T-helper 2 cell treated with Interferon-gamma antibody and Interleukin-4, amounts not matched to agents 5 μg/mL and 100 μg/mL, for 36 hours (primary cell): ENCODE data around the gene COX7A1.
"Not testable (repeated sequence)": the region's sequence is repeated elsewhere in the genome, so short reads cannot be mapped to it uniquely, and the experiment has no call there.

Source experiments
- DNase-seq: peaks from one replicate; pipeline ENCODE4 v3.0.0; 2021; ENCODE audit warnings: low spot score
- H3K27ac Mint-ChIP-seq: one replicate; pipeline ENCODE4 v1.8.0; 2021; ENCODE audit warnings: mild to moderate bottlenecking, mixed read lengths
- H3K27me3 Mint-ChIP-seq: one replicate; pipeline ENCODE4 v1.8.0; 2021; ENCODE audit warnings: low read depth, mixed read lengths
- H3K36me3 Mint-ChIP-seq: one replicate; pipeline ENCODE4 v1.8.0; 2021; ENCODE audit warnings: low read depth, mixed read lengths
- H3K4me1 Mint-ChIP-seq: one replicate; pipeline ENCODE4 v1.8.0; 2021; ENCODE audit warnings: low read depth, mixed read lengths
- H3K4me3 Mint-ChIP-seq: one replicate; pipeline ENCODE4 v1.8.0; 2022; ENCODE audit warnings: mild to moderate bottlenecking, moderate library complexity, mixed read lengths
- H3K9me3 Mint-ChIP-seq: one replicate; pipeline ENCODE4 v1.8.0; 2021; ENCODE audit warnings: mixed read lengths

COX7A1 gene

DNA sequence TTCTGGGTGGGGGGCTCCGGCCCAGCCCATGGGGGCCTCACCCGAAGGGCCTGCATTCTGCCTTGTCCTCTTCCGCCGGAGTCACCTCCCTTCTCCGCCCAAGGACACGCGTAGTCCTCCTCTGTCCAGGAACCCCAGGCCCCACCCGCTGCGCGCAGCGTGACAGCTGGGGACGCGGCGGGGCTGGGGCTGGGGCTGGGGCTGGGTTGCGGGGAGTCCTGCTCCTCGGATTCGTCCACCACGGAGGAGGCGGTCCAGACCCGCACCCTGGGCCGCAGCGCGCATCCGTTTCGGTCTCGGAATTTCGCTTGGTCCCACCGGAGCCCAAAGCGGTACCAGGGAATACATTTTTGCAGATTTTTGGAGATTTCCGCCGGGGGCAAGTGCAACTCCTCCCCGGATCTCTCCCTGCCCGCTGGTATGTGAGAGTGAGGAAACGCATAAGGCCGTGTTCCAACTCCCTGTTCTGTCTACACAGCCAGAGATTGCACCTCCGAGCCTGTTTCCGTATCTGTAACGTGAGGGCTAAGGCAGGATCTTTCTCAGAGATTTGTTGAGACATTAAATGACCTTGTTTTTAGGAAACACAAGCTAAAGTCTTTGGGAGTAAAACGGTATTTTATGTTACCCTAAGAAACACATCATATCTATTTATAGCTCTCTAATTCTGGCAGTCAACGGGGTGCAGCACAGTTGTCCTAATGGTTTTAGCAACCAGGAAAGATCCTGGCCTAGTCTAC lies at the start of gene COX7A1:
COX7A1 (minus strand) TSS at position 96 of the 740 bp plus-strand sequence; CDS start at position 56, 40 bp downstream.
- Mint-ChIP-seq H3K27me3 (no peaks in the 10 kb centered on the region), H3K36me3 (peaks cover 30% of the 10 kb centered on the region), H3K9me3 (no peaks in the 10 kb centered on the region), H3K4me1 (peaks cover 4% of the 10 kb centered on the region), H3K4me3 (no peak within 1 kb of the TSS), H3K27ac (no peak within 1 kb of the TSS)
- no peak for DNase-seq

DNA sequence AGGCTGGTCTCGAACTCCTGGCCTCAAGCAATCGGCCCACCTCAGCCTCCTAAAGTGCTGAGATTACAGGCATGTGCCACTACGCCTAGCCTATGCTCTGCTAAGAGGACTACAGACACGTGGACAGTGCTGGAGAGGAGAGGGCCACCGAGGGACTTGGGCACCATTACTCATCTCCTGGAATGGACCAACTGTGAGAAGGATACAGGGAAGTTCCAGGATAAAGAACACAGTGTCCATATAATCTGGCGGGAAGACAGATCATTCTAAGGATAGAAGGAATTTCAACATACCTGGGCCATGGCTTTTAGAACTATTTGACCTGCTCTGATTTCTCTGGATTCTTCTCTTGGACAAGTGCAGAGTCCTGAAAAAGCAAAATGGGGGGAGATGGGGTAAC lies 49.4 kb upstream of the COX7A1 start:
- Mint-ChIP-seq H3K36me3 (peaks cover 2% of the 10 kb centered on the region), H3K27ac (no peak overlapping the region), H3K9me3 (no peaks in the 10 kb centered on the region), H3K4me1 (peaks cover 2% of the 10 kb centered on the region), H3K27me3 (no peaks in the 10 kb centered on the region), H3K4me3 (no peak overlapping the region)
- no peak for DNase-seq

DNA sequence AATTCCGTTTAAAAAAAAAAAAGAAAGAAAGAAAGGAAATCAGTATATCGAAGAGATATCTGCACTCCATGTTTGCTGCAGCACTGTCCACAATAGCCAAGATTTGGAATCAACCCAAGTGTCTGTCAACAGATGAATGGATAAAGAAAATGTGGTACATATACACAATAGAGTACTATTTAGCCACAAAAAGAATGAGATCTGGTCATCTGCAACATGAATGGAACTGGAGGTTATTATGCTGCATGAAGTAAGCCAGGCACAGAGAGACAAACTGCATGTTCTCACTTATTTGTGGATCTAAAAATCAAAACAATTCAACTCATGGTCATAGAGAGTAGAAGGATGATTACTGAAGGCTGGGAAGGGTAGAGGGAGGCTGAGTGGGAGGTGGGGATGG lies 45.9 kb upstream of the COX7A1 start:
- no peak for DNase-seq
- H3K4me1 Mint-ChIP-seq, result no peaks in the 10 kb centered on the region
- H3K4me3 Mint-ChIP-seq, result no peak overlapping the region
- H3K36me3 Mint-ChIP-seq, result peaks cover 6% of the 10 kb centered on the region
- H3K27ac Mint-ChIP-seq, result no peak overlapping the region
- no peaks in the 10 kb centered on the region for H3K27me3 Mint-ChIP-seq
- no peaks in the 10 kb centered on the region for H3K9me3 Mint-ChIP-seq

GRCh38 chr19:36196249-36196648 lies 44.0 kb upstream of the COX7A1 start:
- Mint-ChIP-seq H3K36me3 (peaks cover 7% of the 10 kb centered on the region), H3K4me1 (no peaks in the 10 kb centered on the region), H3K4me3 (no peak overlapping the region), H3K27ac (no peak overlapping the region), H3K9me3 (no peaks in the 10 kb centered on the region), H3K27me3 (no peaks in the 10 kb centered on the region)
- DNase-seq, result no peak

DNA sequence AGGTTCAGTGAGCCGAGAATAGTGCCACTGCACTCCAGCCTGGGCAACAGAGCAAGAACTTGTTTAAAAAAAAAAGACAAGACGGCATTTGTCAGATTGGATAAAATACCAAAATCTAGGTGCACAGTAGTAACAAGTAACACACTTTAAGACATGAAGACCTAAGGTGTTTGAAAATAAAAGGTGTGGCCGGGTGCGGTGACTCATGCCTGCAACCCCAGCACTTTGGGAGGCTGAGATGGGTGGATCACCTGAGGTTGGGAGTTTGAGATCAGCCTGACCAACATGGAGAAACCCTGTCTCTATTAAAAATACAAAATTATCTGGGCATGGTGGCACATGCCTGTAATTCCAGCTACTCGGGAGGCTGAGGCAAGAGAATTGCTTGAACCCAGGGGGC lies 34.5 kb upstream of the COX7A1 start:
- H3K9me3 Mint-ChIP-seq, DNase-seq, H3K4me3 Mint-ChIP-seq, H3K27me3 Mint-ChIP-seq, H3K36me3 Mint-ChIP-seq, H3K4me1 Mint-ChIP-seq, H3K27ac Mint-ChIP-seq: not testable (repeated sequence)

DNA sequence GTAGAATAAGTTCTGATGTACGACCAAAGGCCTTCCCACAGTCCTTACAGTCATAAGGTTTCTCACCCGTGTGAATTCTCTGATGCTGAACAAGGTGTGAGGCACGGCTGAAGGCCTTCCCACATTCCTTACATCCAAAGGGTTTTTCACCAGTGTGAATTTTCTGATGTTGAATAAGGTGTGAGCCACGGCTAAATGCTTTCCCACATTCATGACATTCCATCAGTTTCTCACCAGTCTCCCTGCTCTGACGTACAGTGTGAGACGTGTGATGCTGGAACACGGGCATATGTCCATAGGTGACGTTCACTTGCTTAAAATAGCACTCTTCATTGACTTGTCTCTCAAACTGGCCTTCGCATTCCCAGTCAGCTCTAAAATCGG lies 31.0 kb upstream of the COX7A1 start:
- Mint-ChIP-seq H3K4me1 (no peaks in the 10 kb centered on the region), H3K36me3 (no peaks in the 10 kb centered on the region), H3K27me3 (no peaks in the 10 kb centered on the region), H3K9me3 (no peaks in the 10 kb centered on the region), H3K4me3 (no peak overlapping the region), H3K27ac (no peak overlapping the region)
- DNase-seq, result no peak

DNA sequence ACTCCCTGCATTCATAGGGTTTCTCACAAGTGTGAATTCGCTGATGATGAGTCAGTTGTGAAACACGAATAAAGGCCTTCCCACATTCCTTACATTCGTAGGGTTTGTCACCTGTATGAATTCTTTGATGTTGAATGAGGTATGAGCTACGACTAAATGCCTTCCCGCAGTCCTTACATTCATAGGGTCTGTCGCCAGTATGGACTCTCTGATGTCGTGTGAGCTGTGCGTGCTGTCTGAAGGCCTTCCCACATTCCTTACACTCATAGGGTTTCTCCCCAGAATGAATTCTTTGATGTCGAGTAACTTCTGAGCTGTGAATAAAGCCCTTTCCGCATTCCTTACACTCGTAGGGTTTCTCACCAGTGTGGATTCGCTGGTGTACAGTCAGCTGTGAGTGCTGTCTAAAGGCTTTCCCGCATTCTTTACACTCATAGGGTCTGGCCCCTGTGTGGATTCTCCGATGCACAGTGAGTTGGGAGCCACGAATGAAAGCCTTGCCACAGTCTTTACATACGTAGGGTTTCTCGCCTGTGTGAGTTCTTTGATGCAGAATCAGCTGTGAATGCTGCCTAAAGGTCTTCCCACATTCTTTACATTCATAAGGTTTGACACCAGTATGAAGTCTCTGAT lies 30.5 kb upstream of the COX7A1 start:
- H3K4me1 Mint-ChIP-seq, result no peaks in the 10 kb centered on the region
- no peaks in the 10 kb centered on the region for H3K36me3 Mint-ChIP-seq
- no peak for DNase-seq
- no peak overlapping the region for H3K27ac Mint-ChIP-seq
- no peaks in the 10 kb centered on the region for H3K9me3 Mint-ChIP-seq
- H3K4me3 Mint-ChIP-seq, result no peak overlapping the region
- H3K27me3 Mint-ChIP-seq, result no peaks in the 10 kb centered on the region

DNA sequence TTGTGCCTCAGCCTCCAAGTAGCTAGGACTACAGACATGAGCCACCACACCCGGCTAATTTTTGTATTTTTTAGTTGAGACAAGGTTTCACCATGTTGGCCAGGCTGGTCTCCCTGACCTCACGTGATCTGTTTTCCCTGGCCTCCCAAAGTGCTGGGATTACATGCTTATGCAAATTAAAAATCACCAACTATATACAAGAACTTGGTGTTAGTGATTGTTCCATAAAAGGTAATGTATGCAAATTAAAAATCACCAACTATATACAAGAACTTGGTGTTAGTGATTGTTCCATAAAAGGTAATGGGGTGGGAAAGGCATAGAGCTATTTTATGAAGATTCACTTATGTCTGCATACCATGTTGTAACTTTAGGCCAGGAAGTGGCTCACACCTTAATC lies 26.8 kb upstream of the COX7A1 start:
- not testable (repeated sequence) for H3K36me3 Mint-ChIP-seq, H3K9me3 Mint-ChIP-seq, H3K27ac Mint-ChIP-seq

DNA sequence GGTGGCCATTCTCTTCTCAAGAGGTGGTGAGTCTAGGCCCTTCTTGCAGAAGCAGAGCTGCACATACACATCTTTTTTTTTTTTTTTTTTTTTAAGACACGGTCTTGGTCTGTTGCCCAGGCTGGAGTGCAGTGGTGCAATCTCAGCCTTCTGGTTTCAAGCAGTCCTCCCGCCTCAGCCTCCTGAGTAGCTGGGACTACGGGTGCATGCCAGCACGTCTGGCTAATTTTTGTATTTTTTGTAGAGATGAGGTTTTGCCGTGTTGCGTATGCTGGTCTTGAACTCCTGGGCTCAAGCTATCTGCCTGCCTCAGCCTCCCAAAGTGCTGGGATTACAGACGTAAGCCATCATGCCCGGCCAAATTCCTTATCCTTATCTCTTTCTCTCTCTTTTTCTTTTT lies 21.6 kb upstream of the COX7A1 start:
- not testable (repeated sequence) for H3K9me3 Mint-ChIP-seq, H3K36me3 Mint-ChIP-seq, H3K27me3 Mint-ChIP-seq, H3K4me1 Mint-ChIP-seq, H3K4me3 Mint-ChIP-seq, H3K27ac Mint-ChIP-seq, DNase-seq

More for the DNA sequence above, 26.8 kb upstream of the COX7A1 start:
- H3K27me3 Mint-ChIP-seq, DNase-seq, H3K4me3 Mint-ChIP-seq, H3K4me1 Mint-ChIP-seq: not testable (repeated sequence)

DNA sequence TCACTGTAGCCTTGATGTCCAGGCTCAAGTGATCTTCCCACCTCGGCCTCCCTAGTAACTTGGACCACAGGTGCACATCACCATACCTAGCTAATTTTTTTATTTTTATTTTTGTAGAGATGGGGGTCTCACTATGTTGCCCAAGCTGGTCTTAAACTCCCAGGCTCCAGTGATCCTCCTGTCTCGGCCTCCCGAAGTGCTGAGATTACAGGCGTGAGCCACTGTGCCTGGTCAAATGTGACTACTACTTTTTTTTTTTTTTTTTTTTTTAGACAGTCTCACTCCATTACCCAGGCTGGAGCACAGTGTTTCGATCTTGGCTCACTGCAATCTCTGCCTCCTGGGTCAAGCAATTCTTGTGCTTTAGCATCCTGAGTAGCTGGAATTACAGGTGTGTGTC lies 20.6 kb upstream of the COX7A1 start:
- H3K27ac Mint-ChIP-seq, result no peak overlapping the region
- no peak overlapping the region for H3K4me3 Mint-ChIP-seq
- no peaks in the 10 kb centered on the region for H3K27me3 Mint-ChIP-seq

DNA sequence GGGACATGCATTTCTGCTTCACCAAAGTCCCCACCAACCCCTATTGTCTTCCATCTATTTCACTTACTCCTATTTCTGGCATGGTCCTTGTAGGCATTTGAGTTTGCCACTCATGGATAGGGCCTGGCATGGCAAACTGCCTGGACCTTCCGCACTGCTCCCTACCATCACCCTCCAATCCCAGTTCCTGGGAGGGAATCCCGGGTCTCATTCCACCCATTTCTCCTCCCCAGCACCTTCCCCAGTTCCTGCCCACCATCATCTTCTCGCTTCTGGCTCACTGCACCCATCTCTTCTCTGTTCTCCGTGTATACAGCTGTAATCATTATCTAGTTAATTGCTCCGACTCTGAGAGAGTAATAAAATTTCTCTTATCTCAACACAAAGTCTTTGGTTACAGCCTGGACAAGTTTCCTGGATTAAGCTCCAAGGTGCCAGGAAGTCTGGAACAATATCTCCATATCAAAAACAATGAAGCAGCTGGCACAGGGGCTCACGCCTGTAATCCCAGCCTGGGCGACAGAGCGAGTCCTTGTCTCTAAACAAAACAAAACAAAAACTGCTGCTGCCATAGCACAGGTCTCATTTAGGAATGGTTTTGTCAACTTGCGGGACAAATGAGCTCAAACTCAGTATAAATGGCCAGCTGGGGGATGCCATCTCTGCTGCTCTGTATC lies 17.0 kb upstream of the COX7A1 start:
- Mint-ChIP-seq H3K4me1 (peaks cover 6% of the 10 kb centered on the region), H3K36me3 (peaks cover 2% of the 10 kb centered on the region), H3K4me3 (no peak overlapping the region), H3K9me3 (no peaks in the 10 kb centered on the region), H3K27me3 (no peaks in the 10 kb centered on the region), H3K27ac (no peak overlapping the region)
- no peak for DNase-seq

More for the DNA sequence above, 20.6 kb upstream of the COX7A1 start:
- H3K4me1 Mint-ChIP-seq, result peaks cover 6% of the 10 kb centered on the region
- no peaks in the 10 kb centered on the region for H3K9me3 Mint-ChIP-seq
- no peak for DNase-seq
- H3K36me3 Mint-ChIP-seq, result peaks cover 2% of the 10 kb centered on the region

DNA sequence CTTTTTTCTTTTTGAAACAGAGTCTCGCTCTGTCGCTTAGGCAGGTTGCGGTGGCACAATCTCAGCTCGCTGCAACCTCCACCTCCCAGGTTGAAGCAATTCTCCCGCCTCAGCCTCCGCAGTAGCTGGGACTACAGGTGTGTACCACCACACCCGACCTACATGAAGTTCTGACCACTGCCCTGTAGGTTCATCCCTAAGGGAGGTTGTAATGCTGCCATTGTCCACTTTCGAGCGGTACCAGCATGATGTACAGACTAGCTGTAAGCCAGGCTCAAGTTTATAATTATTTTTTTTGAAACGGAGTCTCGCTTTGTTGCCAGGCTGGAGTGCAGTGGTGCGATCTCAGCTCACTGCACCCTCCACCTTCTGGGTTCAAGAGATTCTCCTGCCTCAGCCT lies 11.6 kb upstream of the COX7A1 start:
- H3K9me3 Mint-ChIP-seq, result no peaks in the 10 kb centered on the region
- no peak overlapping the region for H3K27ac Mint-ChIP-seq
- no peaks in the 10 kb centered on the region for H3K4me1 Mint-ChIP-seq
- no peak for DNase-seq
- H3K4me3 Mint-ChIP-seq, result no peak overlapping the region
- H3K36me3 Mint-ChIP-seq, result peaks cover 3% of the 10 kb centered on the region
- no peaks in the 10 kb centered on the region for H3K27me3 Mint-ChIP-seq

DNA sequence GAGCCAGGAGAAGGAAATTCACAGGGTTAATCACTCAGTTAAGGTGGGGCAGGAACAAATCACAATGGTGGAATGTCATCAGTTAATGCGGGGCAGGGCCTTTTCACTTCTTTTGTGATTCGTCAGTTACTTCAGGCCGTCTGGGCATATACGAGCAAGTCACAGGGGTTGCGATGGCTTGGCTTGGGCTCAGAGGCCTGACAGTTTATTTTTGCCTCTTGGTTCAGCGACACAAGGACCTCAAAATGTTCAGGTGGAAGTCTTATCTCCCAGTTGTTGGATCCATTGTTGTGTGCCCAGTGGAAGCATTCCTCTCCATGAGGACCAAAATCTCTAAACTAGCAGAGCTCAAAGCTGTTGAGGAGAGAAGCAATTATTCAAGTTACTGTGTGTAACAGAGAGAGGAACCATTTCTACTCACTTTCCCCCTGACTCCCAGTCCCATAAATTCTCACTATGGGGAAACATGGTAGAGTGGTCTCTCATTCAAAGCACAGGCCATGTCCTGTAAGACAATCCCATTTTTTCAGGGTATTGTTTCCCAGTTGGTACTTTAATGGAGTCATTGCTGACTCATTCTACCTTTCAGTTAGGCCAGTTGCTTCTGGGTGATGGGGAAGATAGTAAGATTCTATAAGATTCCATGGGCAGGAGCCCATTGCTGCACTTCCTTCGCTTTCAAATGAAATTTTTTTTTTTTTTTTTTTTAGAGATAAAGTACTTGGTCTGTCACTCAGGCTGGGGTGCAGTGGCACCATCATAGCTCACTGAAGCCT lies 8.8 kb upstream of the COX7A1 start:
- Mint-ChIP-seq H3K4me1 (no peaks in the 10 kb centered on the region), H3K36me3 (peaks cover 3% of the 10 kb centered on the region), H3K9me3 (no peaks in the 10 kb centered on the region), H3K27ac (no peak overlapping the region), H3K4me3 (no peak overlapping the region), H3K27me3 (no peaks in the 10 kb centered on the region)
- no peak for DNase-seq

DNA sequence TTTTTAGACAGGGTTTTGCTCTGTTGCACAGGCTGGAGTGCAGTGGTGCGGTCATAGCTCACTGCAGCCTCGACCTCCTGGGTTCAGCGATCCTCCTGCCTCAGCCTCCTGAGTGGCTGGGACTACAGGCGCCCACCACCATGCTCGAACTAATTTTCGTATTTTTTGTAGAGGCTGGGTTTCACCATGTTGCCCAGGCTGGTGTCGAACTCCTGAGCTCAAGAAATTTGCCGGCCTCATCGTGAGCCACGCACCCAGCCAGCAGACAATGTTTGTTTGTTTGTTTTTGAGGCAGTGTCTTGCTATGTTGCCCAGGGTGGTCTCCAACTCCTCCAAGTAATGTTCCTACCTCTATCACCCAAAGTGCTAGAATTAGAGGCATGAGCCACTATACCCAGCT lies 879 bp upstream of the COX7A1 start:
- Mint-ChIP-seq H3K36me3 (peaks cover 26% of the 10 kb centered on the region), H3K4me1 (peaks cover 4% of the 10 kb centered on the region), H3K4me3 (no peak overlapping the region), H3K9me3 (no peaks in the 10 kb centered on the region), H3K27me3 (no peaks in the 10 kb centered on the region), H3K27ac (no peak overlapping the region)
- no peak for DNase-seq
